Measurements from ENCODE around the gene NRSN2. TPM values are rescaled to one million over a fixed set of nuclear protein-coding genes. Genes with fewer than 3 reads are reported as not detected.
"Not testable (repeated sequence)": the region's sequence is repeated elsewhere in the genome, so short reads cannot be mapped to it uniquely, and the experiment has no call there.

Gene NRSN2
- total RNA-seq, 4 donors from 2014 or later = 2.1 to 5.5 (median 4.6) TPM

- Histone ChIP-seq H3K9me3 (no peaks in the 10 kb centered on the region), H3K4me1 (no peaks in the 10 kb centered on the region), H3K36me3 (no peaks in the 10 kb centered on the region), H3K27ac (peak overlapping the region; percentile 74 to 91 (median 80)), H3K4me3 (peak overlapping the region; percentile 74 to 89 (median 82)), H3K27me3 (no peaks in the 10 kb centered on the region)
- TF ChIP-seq POLR2A (IDR thresholded peaks at IDR 0.05) (peak; percentile 35 to 62), CTCF (IDR thresholded peaks at IDR 0.05) (peak in 1 of 6 experiments; percentile 5)
- DNase-seq = peak; percentile 90 to 94 (median 90)
Measured at GRCh38 chr20:381581-382290, 34.8 kb downstream of the NRSN2 start.

GRCh38 chr20:382291-383115, 35.6 kb downstream of the NRSN2 start:
- no peak for DNase-seq
- no peaks in the 10 kb centered on the region for H3K9me3 ChIP-seq
- peak overlapping the region in 3 of 4 donors; percentile 74 to 89 (median 86) for H3K4me3 ChIP-seq
- no peaks in the 10 kb centered on the region for H3K27me3 ChIP-seq
- no peaks in the 10 kb centered on the region for H3K36me3 ChIP-seq
- no peak for TF ChIP-seq CTCF (IDR thresholded peaks at IDR 0.05)
- TF ChIP-seq POLR2A (IDR thresholded peaks at IDR 0.05) = no peak
- no peaks in the 10 kb centered on the region for H3K4me1 ChIP-seq
- H3K27ac ChIP-seq = peak overlapping the region in 3 of 4 donors; percentile 74 to 91 (median 86)

- Histone ChIP-seq H3K27me3 (no peaks in the 10 kb centered on the region), H3K4me1 (no peaks in the 10 kb centered on the region), H3K9me3 (no peaks in the 10 kb centered on the region), H3K4me3 (no peak overlapping the region), H3K27ac (no peak overlapping the region), H3K36me3 (peaks cover 0 to 14% (median 0%) of the 10 kb centered on the region in 3 donors)
- DNase-seq = no peak
- TF ChIP-seq POLR2A (IDR thresholded peaks at IDR 0.05) = no peak
- no peak for TF ChIP-seq CTCF (IDR thresholded peaks at IDR 0.05)
Measured at GRCh38 chr20:383889-384288, 37.0 kb downstream of the NRSN2 start.

- H3K4me3 ChIP-seq = no peak overlapping the region
- no peaks in the 10 kb centered on the region for H3K9me3 ChIP-seq
- H3K27me3 ChIP-seq = no peaks in the 10 kb centered on the region
- no peaks in the 10 kb centered on the region for H3K4me1 ChIP-seq
- TF ChIP-seq CTCF (IDR thresholded peaks at IDR 0.05) (no peak), POLR2A (IDR thresholded peaks at IDR 0.05) (no peak)
- no peak for DNase-seq
- peak overlapping the region in 1 of 4 donors; percentile 7 for H3K27ac ChIP-seq
- peaks cover 0 to 22% (median 0%) of the 10 kb centered on the region in 3 donors for H3K36me3 ChIP-seq
Measured at GRCh38 chr20:384723-385122, 37.8 kb downstream of the NRSN2 start.

- DNase-seq = no peak
- no peaks in the 10 kb centered on the region for H3K9me3 ChIP-seq
- H3K4me1 ChIP-seq = no peaks in the 10 kb centered on the region
- H3K27ac ChIP-seq = peak overlapping the region in 1 of 4 donors; percentile 7
- no peaks in the 10 kb centered on the region for H3K27me3 ChIP-seq
- TF ChIP-seq POLR2A (IDR thresholded peaks at IDR 0.05) (no peak), CTCF (IDR thresholded peaks at IDR 0.05) (no peak)
- no peak overlapping the region for H3K4me3 ChIP-seq
- H3K36me3 ChIP-seq = peaks cover 0 to 27% (median 0%) of the 10 kb centered on the region in 3 donors
Measured at GRCh38 chr20:385448-385847, 38.5 kb downstream of the NRSN2 start.

- H3K9me3 ChIP-seq, H3K4me1 ChIP-seq, H3K27me3 ChIP-seq, DNase-seq, H3K4me3 ChIP-seq, H3K27ac ChIP-seq: not testable (repeated sequence)
- peaks cover 0 to 35% (median 0%) of the 10 kb centered on the region in 3 donors for H3K36me3 ChIP-seq
Measured at GRCh38 chr20:386634-387033, 39.7 kb downstream of the NRSN2 start.
